MCF 10A (cell line): ENCODE results near the gene MCUB. TPM values are rescaled to one million over a fixed set of nuclear protein-coding genes. Genes with fewer than 3 reads are reported as not detected.

Source experiments
- BruUV-seq: library from RNA; stranded (reverse); fragments of 400-500 nt; replicated peaks from 2 replicates; lab custom pipeline; 2021; lab: Mats Ljungman, UMichigan
- CTCF ChIA-PET: fragments of 300-600 bp; sonication (Branson Sonifier 250); formaldehyde crosslinking; extraction: SDS; loops from one replicate; lab custom pipeline; 2021; ENCODE audit warnings: antibody characterized with exemption, inconsistent platforms; lab: Yijun Ruan, JAX
- POLR2A ChIA-PET: fragments of 300-600, 350-650 bp; sonication (Branson Sonifier 250); formaldehyde crosslinking; extraction: SDS; loops from one replicate; lab custom pipeline; 2020; ENCODE audit warnings: antibody characterized with exemption, inconsistent platforms; lab: Yijun Ruan, JAX
- DNase-seq: peaks from one replicate; pipeline ENCODE4 v3.0.0-alpha.2; 2018; ENCODE audit not compliant: unreplicated experiment
- H3K27ac Mint-ChIP-seq: one replicate; pipeline ENCODE4 v1.8.0; 2022; ENCODE audit warnings: mild to moderate bottlenecking, low read depth, mixed read lengths; ENCODE audit not compliant: unreplicated experiment
- H3K27me3 Mint-ChIP-seq: one replicate; pipeline ENCODE4 v1.8.0; 2022; ENCODE audit warnings: mixed read lengths; ENCODE audit not compliant: insufficient read depth, unreplicated experiment
- H3K36me3 Mint-ChIP-seq: one replicate; pipeline ENCODE4 v1.8.0; 2022; ENCODE audit warnings: mild to moderate bottlenecking, moderate library complexity, mixed read lengths; ENCODE audit not compliant: insufficient read depth, unreplicated experiment
- H3K4me1 Mint-ChIP-seq: one replicate; pipeline ENCODE4 v1.8.0; 2022; ENCODE audit warnings: mixed read lengths; ENCODE audit not compliant: insufficient read depth, unreplicated experiment
- H3K4me3 Mint-ChIP-seq: one replicate; pipeline ENCODE4 v1.8.0; 2022; ENCODE audit warnings: mild to moderate bottlenecking, moderate library complexity, mixed read lengths; ENCODE audit not compliant: unreplicated experiment
- H3K9me3 Mint-ChIP-seq: one replicate; pipeline ENCODE4 v1.8.0; 2022; ENCODE audit warnings: mixed read lengths; ENCODE audit not compliant: unreplicated experiment
- intact Hi-C: fragments of 100-400 bp; cut with micrococcal nuclease; formaldehyde crosslinking; loops from 2 replicates; pipeline ENCODE4 v1.14.1; 2022
- total RNA-seq: library from RNA; stranded (reverse); gene quantifications from 2 replicates; pipeline ENCODE4 v1.2.3, GENCODE V29; 2022
- TF ChIP-seq, protein P1 (sequence below): fragments of 200-600 bp; IDR thresholded peaks from one replicate; pipeline ENCODE4 v1.8.0; 2022; ENCODE audit warnings: antibody characterized with exemption, mild to moderate bottlenecking; ENCODE audit not compliant: unreplicated experiment

MCUB gene
- total RNA-seq, 1 experiment from 2014 or later = 16.3 TPM

GRCh38 chr4:109708435-109708834 is 148.4 kb downstream of the MCUB start:
- POLR2A ChIA-PET = interaction anchor here (1.1 kb wide), 1 partner anchor 7 kb away, joined by 4 read pairs; no protein-coding TSS in a partner anchor
- Mint-ChIP-seq H3K9me3 (no peaks in the 10 kb centered on the region), H3K27ac (no peak overlapping the region), H3K36me3 (peaks cover 56% of the 10 kb centered on the region), H3K4me1 (peaks cover 6% of the 10 kb centered on the region), H3K4me3 (no peak overlapping the region), H3K27me3 (no peaks in the 10 kb centered on the region)
- intact Hi-C loops = no loop called here
- CTCF ChIA-PET = no interaction called here
- BruUV-seq = no TSS peak
- DNase-seq = no peak
- TF ChIP-seq, protein P1, sequence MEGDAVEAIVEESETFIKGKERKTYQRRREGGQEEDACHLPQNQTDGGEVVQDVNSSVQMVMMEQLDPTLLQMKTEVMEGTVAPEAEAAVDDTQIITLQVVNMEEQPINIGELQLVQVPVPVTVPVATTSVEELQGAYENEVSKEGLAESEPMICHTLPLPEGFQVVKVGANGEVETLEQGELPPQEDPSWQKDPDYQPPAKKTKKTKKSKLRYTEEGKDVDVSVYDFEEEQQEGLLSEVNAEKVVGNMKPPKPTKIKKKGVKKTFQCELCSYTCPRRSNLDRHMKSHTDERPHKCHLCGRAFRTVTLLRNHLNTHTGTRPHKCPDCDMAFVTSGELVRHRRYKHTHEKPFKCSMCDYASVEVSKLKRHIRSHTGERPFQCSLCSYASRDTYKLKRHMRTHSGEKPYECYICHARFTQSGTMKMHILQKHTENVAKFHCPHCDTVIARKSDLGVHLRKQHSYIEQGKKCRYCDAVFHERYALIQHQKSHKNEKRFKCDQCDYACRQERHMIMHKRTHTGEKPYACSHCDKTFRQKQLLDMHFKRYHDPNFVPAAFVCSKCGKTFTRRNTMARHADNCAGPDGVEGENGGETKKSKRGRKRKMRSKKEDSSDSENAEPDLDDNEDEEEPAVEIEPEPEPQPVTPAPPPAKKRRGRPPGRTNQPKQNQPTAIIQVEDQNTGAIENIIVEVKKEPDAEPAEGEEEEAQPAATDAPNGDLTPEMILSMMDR = no peak

GRCh38 chr4:109708990-109709389 is 148.9 kb downstream of the MCUB start:
- peaks cover 58% of the 10 kb centered on the region for H3K36me3 Mint-ChIP-seq
- H3K9me3 Mint-ChIP-seq = no peaks in the 10 kb centered on the region
- H3K27me3 Mint-ChIP-seq = no peaks in the 10 kb centered on the region
- intact Hi-C loops = no loop called here
- TF ChIP-seq, protein P1 = no peak
- no peak overlapping the region for H3K4me3 Mint-ChIP-seq
- peaks cover 2% of the 10 kb centered on the region for H3K4me1 Mint-ChIP-seq
- no peak overlapping the region for H3K27ac Mint-ChIP-seq
- CTCF ChIA-PET = no interaction called here
- BruUV-seq = no TSS peak
- no peak for DNase-seq
- POLR2A ChIA-PET = interaction anchor here (1.1 kb wide), 1 partner anchor 8 kb away, joined by 4 read pairs; no protein-coding TSS in a partner anchor

GRCh38 chr4:109713500-109713899 is 153.5 kb downstream of the MCUB start:
- intact Hi-C loops = no loop called here
- peaks cover 56% of the 10 kb centered on the region for H3K36me3 Mint-ChIP-seq
- H3K4me1 Mint-ChIP-seq = no peaks in the 10 kb centered on the region
- no peaks in the 10 kb centered on the region for H3K9me3 Mint-ChIP-seq
- TF ChIP-seq, protein P1 = no peak
- no TSS peak for BruUV-seq
- no peak overlapping the region for H3K27ac Mint-ChIP-seq
- CTCF ChIA-PET = interaction anchor here (0.6 to 0.9 kb wide), 2 partner anchors 8 to 86 kb away, joined by 3 to 4 read pairs; no protein-coding TSS in a partner anchor
- H3K4me3 Mint-ChIP-seq = no peak overlapping the region
- no peak for DNase-seq
- H3K27me3 Mint-ChIP-seq = no peaks in the 10 kb centered on the region
- POLR2A ChIA-PET = interaction anchor here (0.7 to 2.0 kb wide), 2 partner anchors 9 to 16 kb away, joined by 3 to 8 read pairs; partner anchors contain the start of gene PLA2G12A

- Mint-ChIP-seq H3K4me1 (peaks cover 8% of the 10 kb centered on the region), H3K27ac (no peak overlapping the region), H3K9me3 (peaks cover 7% of the 10 kb centered on the region), H3K27me3 (no peaks in the 10 kb centered on the region), H3K4me3 (no peak overlapping the region), H3K36me3 (peaks cover 23% of the 10 kb centered on the region)
- intact Hi-C loops = no loop called here
- ChIA-PET POLR2A (interaction anchor here (0.7 to 0.9 kb wide), 2 partner anchors 17 to 100 kb away, joined by 3 read pairs; no protein-coding TSS in a partner anchor), CTCF (no interaction called here)
- TF ChIP-seq, protein P1 = no peak
- DNase-seq = no peak
- BruUV-seq = no TSS peak
Measured at GRCh38 chr4:109718759-109719158, 158.7 kb downstream of the MCUB start.
